Measurements from ENCODE around the gene AIFM3.
A peak's percentile ranks its signal among the peaks of the same experiment; 100 is the strongest.

AIFM3 gene

GRCh38 chr22:21015466-21016006, 48.5 kb downstream of the AIFM3 start:
- DNase-seq (ENCODE audit: low read depth), result no peak
- TF ChIP-seq CTCF (conservative IDR thresholded peaks at IDR 0.05; ENCODE audit: low read depth, low read length), result no peak
- no peak overlapping the region for H3K4me3 ChIP-seq (ENCODE audit: low read depth, low read length)

GRCh38 chr22:21016644-21017420, 49.8 kb downstream of the AIFM3 start:
- no peak for DNase-seq (ENCODE audit: low read depth)
- no peak for TF ChIP-seq CTCF (conservative IDR thresholded peaks at IDR 0.05; ENCODE audit: low read depth, low read length)
- H3K4me3 ChIP-seq (ENCODE audit: low read depth, low read length), result no peak overlapping the region

- DNase-seq (ENCODE audit: low read depth), result no peak
- TF ChIP-seq CTCF (conservative IDR thresholded peaks at IDR 0.05; ENCODE audit: low read depth, low read length), result no peak
- no peak overlapping the region for H3K4me3 ChIP-seq (ENCODE audit: low read depth, low read length)
Measured at GRCh38 chr22:21018314-21018713, 51.3 kb downstream of the AIFM3 start.

DNA sequence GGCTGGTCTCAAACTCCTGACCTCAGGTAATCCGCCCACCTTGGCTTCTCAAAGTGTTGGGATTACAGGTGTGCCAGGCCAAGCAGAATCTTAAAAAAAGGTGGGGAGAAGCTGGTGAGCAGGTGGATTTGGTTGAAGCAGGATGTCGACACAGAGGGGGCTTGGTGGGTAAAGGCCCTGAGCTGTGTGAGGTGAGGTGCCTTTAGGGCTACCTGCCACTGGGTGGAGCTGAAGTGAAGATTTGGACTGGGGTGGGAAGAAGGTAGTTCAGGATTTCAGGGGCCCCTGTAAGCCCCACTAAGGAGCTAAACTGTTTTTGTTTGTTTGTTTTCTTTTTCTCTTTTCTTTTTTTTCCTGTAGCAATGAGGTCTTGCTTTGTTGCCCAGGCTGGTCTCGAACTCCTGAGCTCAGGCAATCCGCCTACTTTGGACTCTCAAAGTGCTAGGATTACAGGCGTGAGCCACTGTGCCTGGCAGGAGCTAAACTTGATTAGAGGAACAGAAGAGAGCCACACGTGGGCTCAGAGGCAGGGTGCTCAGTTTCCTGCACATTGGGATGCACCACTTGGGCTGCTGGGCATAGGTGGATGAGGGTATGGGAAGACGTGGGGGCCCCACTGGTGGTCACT, 53.9 kb downstream of the AIFM3 start:
- TF ChIP-seq CTCF (conservative IDR thresholded peaks at IDR 0.05; ENCODE audit: low read depth, low read length), result peak; percentile 71
- DNase-seq (ENCODE audit: low read depth), result peak; percentile 33
- H3K4me3 ChIP-seq (ENCODE audit: low read depth, low read length), result no peak overlapping the region

GRCh38 chr22:21022507-21022906, 55.5 kb downstream of the AIFM3 start:
- no peak overlapping the region for H3K4me3 ChIP-seq (ENCODE audit: low read depth, low read length)
- no peak for TF ChIP-seq CTCF (conservative IDR thresholded peaks at IDR 0.05; ENCODE audit: low read depth, low read length)
- DNase-seq (ENCODE audit: low read depth), result no peak

- TF ChIP-seq CTCF (conservative IDR thresholded peaks at IDR 0.05; ENCODE audit: low read depth, low read length), result no peak
- DNase-seq (ENCODE audit: low read depth), result no peak
- no peak overlapping the region for H3K4me3 ChIP-seq (ENCODE audit: low read depth, low read length)
Measured at GRCh38 chr22:21022955-21023614, 56.0 kb downstream of the AIFM3 start.

Measured in choroid plexus epithelial cell (primary cell).